Uterus (tissue), 4 donors: ENCODE results near the gene SLC22A31. TPM values are rescaled to one million over a fixed set of nuclear protein-coding genes. Genes with fewer than 3 reads are reported as not detected.
"Not testable (repeated sequence)": the region's sequence is repeated elsewhere in the genome, so short reads cannot be mapped to it uniquely, and the experiment has no call there.

Experiments
- DNase-seq, 2 donors: peaks; one replicate each; pipeline ENCODE4 v3.0.0-alpha.2; 2019 to 2020
- H3K27ac ChIP-seq, 2 donors: fragments of 200-600 bp; sonication (generic); 1 replicate in 1 of 2; 2 replicates in 1 of 2; pipeline ENCODE4 v1.5.1; 2016 to 2018
- H3K27me3 ChIP-seq, 2 donors: fragments of 200-600 bp; sonication (generic); one replicate each; pipeline ENCODE4 v1.5.1; 2018 to 2019; ENCODE audit warnings: control low read depth in 1 of 2
- H3K36me3 ChIP-seq, 2 donors: fragments of 200-600 bp; sonication (generic); one replicate each; pipeline ENCODE4 v1.5.1; 2019; ENCODE audit warnings: control low read depth in 1 of 2
- H3K4me1 ChIP-seq, 2 donors: fragments of 200-600 bp; sonication (generic); one replicate each; pipeline ENCODE4 v1.5.1; 2018 to 2019; ENCODE audit warnings: control low read depth in 1 of 2
- H3K4me3 ChIP-seq, 2 donors: fragments of 200-600 bp; sonication (generic); 1 replicate in 1 of 2; 2 replicates in 1 of 2; pipeline ENCODE4 v1.5.1; 2018 to 2019; ENCODE audit warnings: mild to moderate bottlenecking in 1 of 2
- H3K9me3 ChIP-seq, 2 donors: fragments of 200-600 bp; sonication (generic); one replicate each; pipeline ENCODE4 v1.5.1; 2019; ENCODE audit warnings: control low read depth in 1 of 2
- CTCF ChIP-seq, 4 experiments: fragments of 200-600 bp in 2 of 4; fragments of 450-650 bp in 2 of 4; sonication (generic) in 2 of 4; IDR thresholded peaks; one replicate each; pipeline ENCODE4 v1.5.1; 2016 to 2019; ENCODE audit warnings: antibody characterized with exemption in 4 of 4, mild to moderate bottlenecking in 2 of 4, moderate library complexity in 1 of 4
- POLR2A ChIP-seq, 2 donors: fragments of 450-650 bp; IDR thresholded peaks; one replicate each; pipeline ENCODE4 v1.6.1; 2016; ENCODE audit warnings: antibody characterized with exemption in 2 of 2, mild to moderate bottlenecking in 1 of 2, moderate library complexity in 1 of 2
- intact Hi-C: fragments of 100-400 bp; cut with DNase I; formaldehyde crosslinking; loops from one replicate; pipeline ENCODE4 v1.15.1; 2023; ENCODE audit warnings: low total_unique reads
- total RNA-seq, 4 donors: library from RNA; depleted of rRNA in 3 of 4; stranded (reverse); fragments of >200 nt in 3 of 4; gene quantifications; one replicate each; pipeline versions ENCODE4 v1.1.0 to v1.2.4, GENCODE V29; 2014 to 2023
- donor health status: DM: yes; HTN: yes; CAD: no.

Gene SLC22A31
- total RNA-seq, 4 donors from 2014 or later, result not detected

GRCh38 chr16:89244754-89245153 is 44.4 kb upstream of the SLC22A31 start:
- Histone ChIP-seq H3K36me3 (no peaks in the 10 kb centered on the region), H3K27ac (no peak overlapping the region), H3K27me3 (peaks cover 0 to 2% of the 10 kb centered on the region in 2 donors), H3K4me1 (peaks cover 0 to 14% of the 10 kb centered on the region in 2 donors), H3K4me3 (no peak overlapping the region), H3K9me3 (no peaks in the 10 kb centered on the region)
- TF ChIP-seq POLR2A (IDR thresholded peaks at IDR 0.05) (no peak), CTCF (IDR thresholded peaks at IDR 0.05) (no peak)
- intact Hi-C loops, result no loop called here
- no peak for DNase-seq

- peaks cover 0 to 14% of the 10 kb centered on the region in 2 donors for H3K4me1 ChIP-seq
- intact Hi-C loops, H3K9me3 ChIP-seq, DNase-seq, H3K27ac ChIP-seq, H3K27me3 ChIP-seq, H3K36me3 ChIP-seq, H3K4me3 ChIP-seq: not testable (repeated sequence)
Measured at GRCh38 chr16:89244264-89244663, 43.9 kb upstream of the SLC22A31 start.

GRCh38 chr16:89243664-89244063 is 43.3 kb upstream of the SLC22A31 start:
- Histone ChIP-seq H3K9me3 (no peaks in the 10 kb centered on the region), H3K4me1 (peaks cover 0 to 14% of the 10 kb centered on the region in 2 donors), H3K27me3 (peaks cover 0 to 2% of the 10 kb centered on the region in 2 donors), H3K4me3 (no peak overlapping the region), H3K27ac (no peak overlapping the region), H3K36me3 (no peaks in the 10 kb centered on the region)
- intact Hi-C loops, result no loop called here
- DNase-seq, result no peak
- no peak for TF ChIP-seq POLR2A (IDR thresholded peaks at IDR 0.05)
- TF ChIP-seq CTCF (IDR thresholded peaks at IDR 0.05), result no peak

- H3K36me3 ChIP-seq, result no peaks in the 10 kb centered on the region
- DNase-seq, result no peak
- H3K27ac ChIP-seq, result no peak overlapping the region
- no peaks in the 10 kb centered on the region for H3K9me3 ChIP-seq
- intact Hi-C loops, result no loop called here
- H3K27me3 ChIP-seq, result no peaks in the 10 kb centered on the region
- H3K4me1 ChIP-seq, result peaks cover 0 to 14% of the 10 kb centered on the region in 2 donors
- H3K4me3 ChIP-seq, result no peak overlapping the region
- TF ChIP-seq POLR2A (IDR thresholded peaks at IDR 0.05) (no peak), CTCF (IDR thresholded peaks at IDR 0.05) (no peak)
Measured at GRCh38 chr16:89242795-89243200, 42.5 kb upstream of the SLC22A31 start.

GRCh38 chr16:89241187-89242007 is 41.1 kb upstream of the SLC22A31 start:
- peak; percentile 70 to 75 for DNase-seq
- TF ChIP-seq CTCF (IDR thresholded peaks at IDR 0.05) (no peak), POLR2A (IDR thresholded peaks at IDR 0.05) (peak; percentile 48 to 82)
- intact Hi-C loops, result no loop called here

More at GRCh38 chr16:89241187-89242007, 41.1 kb upstream of the SLC22A31 start:
- no peaks in the 10 kb centered on the region for H3K27me3 ChIP-seq
- peak overlapping the region; percentile 87 to 88 for H3K4me3 ChIP-seq
- peak overlapping the region; percentile 86 to 99 for H3K27ac ChIP-seq
- H3K36me3 ChIP-seq, result no peaks in the 10 kb centered on the region
- no peaks in the 10 kb centered on the region for H3K9me3 ChIP-seq
- H3K4me1 ChIP-seq, result peaks cover 0 to under 1% of the 10 kb centered on the region in 2 donors
